Adrenal gland (tissue), 12 donors: ENCODE data around the gene SEC11A. TPM values are rescaled to one million over a fixed set of nuclear protein-coding genes. Genes with fewer than 3 reads are reported as not detected.
"Not testable (repeated sequence)": the region's sequence is repeated elsewhere in the genome, so short reads cannot be mapped to it uniquely, and the experiment has no call there.

ENCODE experiments used
- DNase-seq, 7 donors: peaks; one replicate each; pipeline ENCODE4 v3.0.0-alpha.2; 2019 to 2020
- H3K27ac ChIP-seq, 5 donors: fragments of 200-600 bp; sonication (generic) in 4 of 5; 1 replicate in 3 of 5; 2 replicates in 2 of 5; pipeline versions ENCODE4 v1.5.1 to v1.8.0; 2016 to 2020; ENCODE audit warnings: mild to moderate bottlenecking in 1 of 5
- H3K27me3 ChIP-seq: fragments of 200-600 bp; 2 replicates; pipeline ENCODE4 v1.8.0; 2021
- H3K36me3 ChIP-seq, 2 donors: fragments of 200-600 bp; replicated peaks in 1 of 2; 1 replicate in 1 of 2; 2 replicates in 1 of 2; pipeline versions ENCODE4 v1.5.1 to v1.8.0; 2018 to 2022
- H3K4me1 ChIP-seq, 2 donors: fragments of 200-600 bp; replicated peaks in 1 of 2; 1 replicate in 1 of 2; 2 replicates in 1 of 2; pipeline versions ENCODE4 v1.5.1 to v1.8.0; 2018 to 2021
- H3K4me3 ChIP-seq, 4 donors: fragments of 200-600 bp; sonication (generic) in 3 of 4; one replicate each; pipeline ENCODE4 v1.5.1; 2016 to 2018
- H3K9me3 ChIP-seq, 3 donors: fragments of 200-600 bp; sonication (generic) in 1 of 3; replicated peaks in 1 of 3; 1 replicate in 2 of 3; 2 replicates in 1 of 3; pipeline versions ENCODE4 v1.5.1 to v1.8.0; 2016 to 2021
- CTCF ChIP-seq, 6 experiments: fragments of 450-650 bp in 4 of 6; fragments of 200-600 bp in 2 of 6; sonication (generic) in 1 of 6; IDR thresholded peaks; 1 replicate in 5 of 6; 2 replicates in 1 of 6; pipeline versions ENCODE4 v1.5.1 to v1.8.0; 2016 to 2021; ENCODE audit warnings: antibody characterized with exemption in 6 of 6, mild to moderate bottlenecking in 2 of 6, moderate library complexity in 1 of 6
- POLR2A ChIP-seq, 2 donors: fragments of 450-650 bp; IDR thresholded peaks; one replicate each; pipeline ENCODE4 v1.6.1; 2017; ENCODE audit warnings: antibody characterized with exemption in 2 of 2, mild to moderate bottlenecking in 2 of 2, moderate library complexity in 1 of 2
- WGBS, 4 donors: extraction: QIAGEN DNeasy Blood & Tissue Kit in 2 of 4; methylation state at CpG; one replicate each; pipeline versions ENCODE4 v1.1.5 to v1.1.7; 2013 to 2017; 5-methylcytosine and 5-hydroxymethylcytosine counted together
- intact Hi-C, 2 donors: fragments of 100-400 bp; cut with DNase I; formaldehyde crosslinking; loops; one replicate each; pipeline versions ENCODE4 v1.14.1 to v1.15.0; 2022 to 2023
- polyA plus RNA-seq, 3 donors: library from polyadenylated mRNA; stranded (reverse); fragments of 200-250 nt in 2 of 3; fragments of 350-450 nt in 1 of 3; fragmentation: Illumina TruSeq in 1 of 3; extraction: RNeasy Lipid Tissue Mini Kit (QIAGEN cat#74804) in 1 of 3; gene quantifications; one replicate each; pipeline ENCODE4 v1.2.3, GENCODE V29; 2013 to 2014
- total RNA-seq, 9 donors: library from RNA; depleted of rRNA in 4 of 9; stranded (reverse); fragments of >200 nt in 4 of 9; fragments of 120-200 nt in 1 of 9; fragmentation: NEBNext Ultra II Directional in 1 of 9; extraction: Animal tissue kit (Norgen Biotek cat#: 25700) in 1 of 9; gene quantifications; one replicate each; pipeline versions ENCODE4 v1.1.0 to v1.2.4, GENCODE V29; 2013 to 2023
- donor health status: healthy with polysubstance abuse.
- donor health status: Bipolar disorder and iron deficiency.
- donor health status: DM: yes; HTN: yes; CAD: no.
- donor health status: DM: no; HTN: no; CAD: no.
- donor health status: DM: no; HTN: no; CAD: no.
- donor health status: DM: yes; HTN: yes; CAD: no.

Gene SEC11A
- total and polyA plus RNA-seq, 12 donors: 130 to 240 (median 168) TPM

GRCh38 chr15:84737005-84737404 is 21.1 kb upstream of the SEC11A start:
- no peak for TF ChIP-seq POLR2A (IDR thresholded peaks at IDR 0.05)
- no peak for TF ChIP-seq CTCF (IDR thresholded peaks at IDR 0.05)
- intact Hi-C loops: no loop called here
- WGBS, 4 donors: 69 to 75% (median 73%) methylated on average over 2 of the region's 2 CpGs

GRCh38 chr15:84736375-84736774 is 20.4 kb upstream of the SEC11A start:
- no peaks in the 10 kb centered on the region for H3K27me3 ChIP-seq
- no peak for TF ChIP-seq POLR2A (IDR thresholded peaks at IDR 0.05)
- no peak for TF ChIP-seq CTCF (IDR thresholded peaks at IDR 0.05)
- peak in 2 of 7 donors; percentile 9 to 11 for DNase-seq
- no peak overlapping the region for H3K27ac ChIP-seq
- 93 to 96% (median 94%) methylated on average over 5 of the region's 5 CpGs for WGBS, 4 donors
- peaks cover 0 to 5% of the 10 kb centered on the region in 2 donors for H3K4me1 ChIP-seq
- H3K4me3 ChIP-seq: no peak overlapping the region
- intact Hi-C loops: no loop called here
- H3K36me3 ChIP-seq: no peaks in the 10 kb centered on the region
- H3K9me3 ChIP-seq: no peaks in the 10 kb centered on the region

More at GRCh38 chr15:84737005-84737404, 21.1 kb upstream of the SEC11A start:
- Histone ChIP-seq H3K9me3 (no peaks in the 10 kb centered on the region), H3K27me3 (no peaks in the 10 kb centered on the region), H3K27ac (no peak overlapping the region), H3K4me3 (no peak overlapping the region), H3K36me3 (no peaks in the 10 kb centered on the region), H3K4me1 (peaks cover 0 to 5% of the 10 kb centered on the region in 2 donors)
- no peak for DNase-seq

GRCh38 chr15:84735480-84736061 is 19.6 kb upstream of the SEC11A start:
- TF ChIP-seq CTCF (IDR thresholded peaks at IDR 0.05): peak in 1 of 6 experiments; percentile 20

GRCh38 chr15:84734794-84735479 is 19.0 kb upstream of the SEC11A start:
- WGBS, 4 donors: 20 to 26% (median 25%) methylated on average over 7 of the region's 7 CpGs
- peak overlapping the region in 1 of 4 donors; percentile 43 for H3K4me3 ChIP-seq
- TF ChIP-seq POLR2A (IDR thresholded peaks at IDR 0.05) (peak in 1 of 2 donors; percentile 58), CTCF (IDR thresholded peaks at IDR 0.05) (peak in 1 of 6 experiments; percentile 21)
- H3K27ac ChIP-seq: peak overlapping the region; percentile 33 to 92 (median 72)
- H3K36me3 ChIP-seq: no peaks in the 10 kb centered on the region
- no peaks in the 10 kb centered on the region for H3K9me3 ChIP-seq
- intact Hi-C loops: no loop called here
- H3K4me1 ChIP-seq: peaks cover 0 to 5% of the 10 kb centered on the region in 2 donors
- H3K27me3 ChIP-seq: no peaks in the 10 kb centered on the region
- peak; percentile 51 to 80 (median 77) for DNase-seq

More at GRCh38 chr15:84735480-84736061, 19.6 kb upstream of the SEC11A start:
- H3K27me3 ChIP-seq, H3K9me3 ChIP-seq, intact Hi-C loops, H3K36me3 ChIP-seq, H3K4me1 ChIP-seq: not testable (repeated sequence)
- H3K4me3 ChIP-seq: peak overlapping the region in 1 of 4 donors; percentile 43
- WGBS, 4 donors: 43 to 60% (median 52%) methylated on average over 9 of the region's 9 CpGs
- H3K27ac ChIP-seq: peak overlapping the region; percentile 33 to 92 (median 72)
- DNase-seq: peak in 5 of 7 donors; percentile 33 to 51 (median 48)
